SK-N-SH treated with all-trans-retinoic acid at 6 μM for 48 hours (cell line): ENCODE data around the gene SEC24D.

Experiments used
- ATAC-seq: fragments of 200-7000 bp; cut with Tn5 transposase; 3 replicates; pipeline ENCODE4 v1.9.1; 2020; ENCODE audit warnings: mild to moderate bottlenecking, moderate library complexity
- ARNTL ChIP-seq: fragments of 450-650 bp; formaldehyde crosslinking; IDR thresholded peaks from 2 replicates; pipeline ENCODE4 v1.5.0; 2020; ENCODE audit warnings: low read depth, mild to moderate bottlenecking, moderate library complexity, borderline replicate concordance
- CSDC2 ChIP-seq: fragments of 250-450 bp; sonication (Bioruptor Pico); IDR thresholded peaks from 2 replicates; pipeline ENCODE4 v1.5.0; 2020; ENCODE audit warnings: mild to moderate bottlenecking, moderate library complexity
- GLIS3 ChIP-seq: fragments of 250-450 bp; sonication (Bioruptor Pico); IDR thresholded peaks from 2 replicates; pipeline ENCODE4 v1.5.0; 2020; ENCODE audit warnings: mild to moderate bottlenecking, moderate library complexity
- ISL1 ChIP-seq: fragments of 250-450 bp; sonication (Bioruptor Pico); IDR thresholded peaks from 2 replicates; pipeline ENCODE4 v2.1.2; 2022; ENCODE audit warnings: mild to moderate bottlenecking, moderate library complexity
- OSR1 ChIP-seq: fragments of 250-450 bp; sonication (Bioruptor Pico); IDR thresholded peaks from 2 replicates; pipeline ENCODE4 v1.8.0; 2022; ENCODE audit warnings: moderate library complexity, mild to moderate bottlenecking, inconsistent platforms
- PPARA ChIP-seq: fragments of 250-450 bp; sonication (Bioruptor Pico); IDR thresholded peaks from 2 replicates; pipeline ENCODE4 v1.5.0; 2020; ENCODE audit warnings: mild to moderate bottlenecking, borderline replicate concordance
- RARB ChIP-seq: fragments of 250-450 bp; sonication (Bioruptor Pico); IDR thresholded peaks from 2 replicates; pipeline ENCODE4 v1.8.0; 2021; ENCODE audit warnings: mild to moderate bottlenecking, moderate library complexity
- SNAI2 ChIP-seq: fragments of 250-450 bp; sonication (Bioruptor Pico); IDR thresholded peaks from 2 replicates; pipeline ENCODE4 v1.5.0; 2020; ENCODE audit warnings: mild to moderate bottlenecking, moderate library complexity
- TCF4 ChIP-seq: fragments of 250-450 bp; sonication (Bioruptor Pico); IDR thresholded peaks from 2 replicates; pipeline ENCODE4 v1.8.0; 2021; ENCODE audit warnings: mild to moderate bottlenecking, moderate library complexity, borderline replicate concordance
- TOX ChIP-seq: fragments of 250-450 bp; sonication (Bioruptor Pico); IDR thresholded peaks from 2 replicates; pipeline ENCODE4 v1.8.0; 2021; ENCODE audit warnings: mild to moderate bottlenecking, moderate library complexity, borderline replicate concordance
- ZC3H10 ChIP-seq: fragments of 250-450 bp; sonication (Bioruptor Pico); IDR thresholded peaks from 2 replicates; pipeline ENCODE4 v1.5.1; 2021; ENCODE audit warnings: mild to moderate bottlenecking, moderate library complexity
- ZFP3 ChIP-seq: fragments of 250-450 bp; sonication (Bioruptor Pico); IDR thresholded peaks from 2 replicates; pipeline ENCODE4 v1.5.0; 2020; ENCODE audit warnings: mild to moderate bottlenecking, moderate library complexity
- ZFP30 ChIP-seq: fragments of 450-650 bp; formaldehyde crosslinking; IDR thresholded peaks from 2 replicates; pipeline ENCODE4 v1.5.0; 2022; ENCODE audit warnings: mild to moderate bottlenecking, moderate library complexity
- ZNF565 ChIP-seq: fragments of 450-650 bp; formaldehyde crosslinking; conservative IDR thresholded peaks from 2 replicates; pipeline ENCODE4 v1.5.0; 2020; ENCODE audit warnings: low read depth, mild to moderate bottlenecking, moderate library complexity
- ZNF70 ChIP-seq: fragments of 450-650 bp; formaldehyde crosslinking; IDR thresholded peaks from 2 replicates; pipeline ENCODE4 v1.5.0; 2020; ENCODE audit warnings: mild to moderate bottlenecking, moderate library complexity
- ZNF8 ChIP-seq: fragments of 450-650 bp; formaldehyde crosslinking; IDR thresholded peaks from 2 replicates; pipeline ENCODE4 v1.5.0; 2020; ENCODE audit warnings: mild to moderate bottlenecking, moderate library complexity
- TF ChIP-seq, protein P1 (sequence below): fragments of 250-450 bp; sonication (Bioruptor Pico); IDR thresholded peaks from 2 replicates; pipeline ENCODE4 v1.5.1; 2020; ENCODE audit warnings: low read depth, mild to moderate bottlenecking, moderate library complexity
- TF ChIP-seq, protein P2 (sequence below): fragments of 250-450 bp; sonication (Bioruptor Pico); IDR thresholded peaks from 2 replicates; pipeline ENCODE4 v1.5.0; 2020; ENCODE audit warnings: mild to moderate bottlenecking, moderate library complexity
- TF ChIP-seq, protein P3 (sequence below): fragments of 250-450 bp; sonication (Bioruptor Pico); IDR thresholded peaks from 2 replicates; pipeline ENCODE4 v1.5.1; 2021; ENCODE audit warnings: mild to moderate bottlenecking, moderate library complexity
- TF ChIP-seq, protein P4 (sequence below): fragments of 250-450 bp; sonication (Bioruptor Pico); IDR thresholded peaks from 2 replicates; pipeline ENCODE4 v1.8.0; 2021; ENCODE audit warnings: low read depth, mild to moderate bottlenecking, moderate library complexity, borderline replicate concordance

The SEC24D gene

DNA sequence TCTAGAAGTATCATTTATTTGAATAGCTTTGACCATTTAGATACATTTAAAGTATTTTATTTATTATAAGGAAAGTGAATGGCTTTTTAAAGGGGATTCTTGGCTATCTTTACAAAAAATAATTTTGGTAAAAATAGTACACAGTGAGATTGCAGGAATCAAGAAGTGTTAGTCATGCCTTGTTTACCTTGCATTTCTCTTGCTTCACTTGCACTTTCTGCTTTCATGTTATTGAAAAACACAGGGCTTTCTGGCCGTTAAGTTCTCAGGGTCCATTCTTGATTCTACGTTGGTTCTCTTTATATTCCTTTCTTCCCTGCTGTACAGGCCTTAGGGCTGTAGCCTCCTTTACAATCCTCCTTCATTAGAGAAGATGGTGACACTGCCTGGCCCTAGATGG, 21.8 kb upstream of the SEC24D start:
- TF ChIP-seq, protein P1, sequence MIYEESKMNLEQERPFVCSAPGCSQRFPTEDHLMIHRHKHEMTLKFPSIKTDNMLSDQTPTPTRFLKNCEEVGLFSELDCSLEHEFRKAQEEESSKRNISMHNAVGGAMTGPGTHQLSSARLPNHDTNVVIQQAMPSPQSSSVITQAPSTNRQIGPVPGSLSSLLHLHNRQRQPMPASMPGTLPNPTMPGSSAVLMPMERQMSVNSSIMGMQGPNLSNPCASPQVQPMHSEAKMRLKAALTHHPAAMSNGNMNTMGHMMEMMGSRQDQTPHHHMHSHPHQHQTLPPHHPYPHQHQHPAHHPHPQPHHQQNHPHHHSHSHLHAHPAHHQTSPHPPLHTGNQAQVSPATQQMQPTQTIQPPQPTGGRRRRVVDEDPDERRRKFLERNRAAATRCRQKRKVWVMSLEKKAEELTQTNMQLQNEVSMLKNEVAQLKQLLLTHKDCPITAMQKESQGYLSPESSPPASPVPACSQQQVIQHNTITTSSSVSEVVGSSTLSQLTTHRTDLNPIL (CRISPR knock-in tag), result no peak
- TF ChIP-seq TCF4 (CRISPR knock-in tag) (no peak), ZC3H10 (no peak), RARB (CRISPR knock-in tag) (no peak), OSR1 (no peak), PPARA (CRISPR knock-in tag) (no peak), GLIS3 (no peak)
- no peak for ATAC-seq

DNA sequence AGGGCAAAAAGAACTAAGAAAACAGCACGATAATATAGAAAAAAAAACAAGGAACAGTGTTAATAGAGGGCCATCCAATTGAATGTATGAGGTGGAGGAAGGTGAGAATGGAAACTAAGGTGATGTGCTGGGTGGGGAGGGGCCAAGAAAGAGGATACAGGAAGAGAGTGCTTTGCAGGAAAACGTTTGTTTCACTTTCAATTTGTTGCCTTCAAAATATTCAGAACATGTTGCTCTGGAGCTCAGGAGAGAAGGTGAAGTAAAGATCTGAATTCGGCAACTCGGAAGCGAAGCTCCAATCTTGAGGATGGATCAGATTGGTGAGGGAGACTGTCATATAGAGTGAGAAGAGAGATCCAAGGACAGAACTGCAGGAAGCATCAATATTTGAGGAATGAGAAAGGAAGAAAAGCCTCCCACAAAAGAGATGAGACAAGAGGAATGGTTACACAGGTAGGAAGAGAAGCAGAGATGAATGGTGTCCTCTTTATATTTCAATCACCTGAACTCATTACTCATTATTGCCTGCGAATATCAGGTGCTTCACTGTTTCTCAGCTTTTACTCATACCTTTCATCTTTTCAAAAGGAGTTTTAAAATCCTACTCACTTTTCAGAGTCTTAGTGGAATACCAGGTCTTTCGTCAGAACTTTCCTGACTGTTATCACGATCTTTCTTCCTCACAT, 14.7 kb upstream of the SEC24D start:
- TF ChIP-seq, protein P2, sequence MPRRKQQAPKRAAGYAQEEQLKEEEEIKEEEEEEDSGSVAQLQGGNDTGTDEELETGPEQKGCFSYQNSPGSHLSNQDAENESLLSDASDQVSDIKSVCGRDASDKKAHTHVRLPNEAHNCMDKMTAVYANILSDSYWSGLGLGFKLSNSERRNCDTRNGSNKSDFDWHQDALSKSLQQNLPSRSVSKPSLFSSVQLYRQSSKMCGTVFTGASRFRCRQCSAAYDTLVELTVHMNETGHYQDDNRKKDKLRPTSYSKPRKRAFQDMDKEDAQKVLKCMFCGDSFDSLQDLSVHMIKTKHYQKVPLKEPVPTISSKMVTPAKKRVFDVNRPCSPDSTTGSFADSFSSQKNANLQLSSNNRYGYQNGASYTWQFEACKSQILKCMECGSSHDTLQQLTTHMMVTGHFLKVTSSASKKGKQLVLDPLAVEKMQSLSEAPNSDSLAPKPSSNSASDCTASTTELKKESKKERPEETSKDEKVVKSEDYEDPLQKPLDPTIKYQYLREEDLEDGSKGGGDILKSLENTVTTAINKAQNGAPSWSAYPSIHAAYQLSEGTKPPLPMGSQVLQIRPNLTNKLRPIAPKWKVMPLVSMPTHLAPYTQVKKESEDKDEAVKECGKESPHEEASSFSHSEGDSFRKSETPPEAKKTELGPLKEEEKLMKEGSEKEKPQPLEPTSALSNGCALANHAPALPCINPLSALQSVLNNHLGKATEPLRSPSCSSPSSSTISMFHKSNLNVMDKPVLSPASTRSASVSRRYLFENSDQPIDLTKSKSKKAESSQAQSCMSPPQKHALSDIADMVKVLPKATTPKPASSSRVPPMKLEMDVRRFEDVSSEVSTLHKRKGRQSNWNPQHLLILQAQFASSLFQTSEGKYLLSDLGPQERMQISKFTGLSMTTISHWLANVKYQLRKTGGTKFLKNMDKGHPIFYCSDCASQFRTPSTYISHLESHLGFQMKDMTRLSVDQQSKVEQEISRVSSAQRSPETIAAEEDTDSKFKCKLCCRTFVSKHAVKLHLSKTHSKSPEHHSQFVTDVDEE (CRISPR knock-in tag), result no peak
- TF ChIP-seq ZNF70, result no peak
- no peak for TF ChIP-seq ARNTL
- no peak for TF ChIP-seq TOX (CRISPR knock-in tag)
- TF ChIP-seq ZNF8, result no peak
- no peak for TF ChIP-seq ZNF565 (CRISPR knock-in tag)
- no peak for TF ChIP-seq TCF4 (CRISPR knock-in tag)
- no peak for TF ChIP-seq ISL1
- no peak for TF ChIP-seq ZC3H10
- TF ChIP-seq, protein P1 (CRISPR knock-in tag), result no peak
- TF ChIP-seq, protein P3, sequence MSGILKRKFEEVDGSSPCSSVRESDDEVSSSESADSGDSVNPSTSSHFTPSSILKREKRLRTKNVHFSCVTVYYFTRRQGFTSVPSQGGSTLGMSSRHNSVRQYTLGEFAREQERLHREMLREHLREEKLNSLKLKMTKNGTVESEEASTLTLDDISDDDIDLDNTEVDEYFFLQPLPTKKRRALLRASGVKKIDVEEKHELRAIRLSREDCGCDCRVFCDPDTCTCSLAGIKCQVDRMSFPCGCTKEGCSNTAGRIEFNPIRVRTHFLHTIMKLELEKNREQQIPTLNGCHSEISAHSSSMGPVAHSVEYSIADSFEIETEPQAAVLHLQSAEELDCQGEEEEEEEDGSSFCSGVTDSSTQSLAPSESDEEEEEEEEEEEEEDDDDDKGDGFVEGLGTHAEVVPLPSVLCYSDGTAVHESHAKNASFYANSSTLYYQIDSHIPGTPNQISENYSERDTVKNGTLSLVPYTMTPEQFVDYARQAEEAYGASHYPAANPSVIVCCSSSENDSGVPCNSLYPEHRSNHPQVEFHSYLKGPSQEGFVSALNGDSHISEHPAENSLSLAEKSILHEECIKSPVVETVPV (CRISPR knock-in tag), result no peak
- TF ChIP-seq SNAI2, result no peak
- no peak for TF ChIP-seq RARB (CRISPR knock-in tag)
- TF ChIP-seq CSDC2 (CRISPR knock-in tag), result no peak
- no peak for TF ChIP-seq ZFP30 (CRISPR knock-in tag)
- no peak for TF ChIP-seq PPARA (CRISPR knock-in tag)
- TF ChIP-seq ZFP3 (CRISPR knock-in tag), result no peak
- peak; percentile 65; the same call in 2 of the 3 replicates for ATAC-seq

DNA sequence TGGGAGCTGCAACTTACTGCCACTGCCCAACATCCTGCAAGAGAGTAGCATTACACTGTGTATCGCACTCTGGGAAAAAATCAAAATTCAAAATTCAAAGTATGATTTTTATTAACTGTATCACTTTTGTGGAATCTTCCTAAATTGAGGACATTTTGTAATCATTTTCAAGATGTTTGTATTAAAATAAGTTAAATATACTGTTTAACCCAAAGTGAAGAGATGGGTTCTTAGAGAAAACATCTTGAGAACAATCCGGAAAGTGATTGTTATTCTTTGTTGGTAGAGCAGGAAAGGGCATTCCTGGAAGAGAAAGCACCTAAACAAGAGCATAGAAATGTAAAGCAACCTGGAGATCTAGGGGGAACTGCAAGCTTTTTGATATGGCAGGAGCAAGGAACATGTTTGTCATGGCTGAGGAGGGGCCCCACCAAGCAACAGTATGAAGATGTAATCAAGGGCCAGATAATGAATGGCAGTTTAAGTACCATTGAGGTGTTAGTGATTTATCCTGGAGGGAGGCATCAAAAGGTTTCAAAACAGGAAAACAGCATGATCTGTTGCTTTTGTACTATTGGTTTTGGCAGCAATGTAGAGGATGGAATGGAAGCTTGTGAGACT, 14.1 kb upstream of the SEC24D start:
- ATAC-seq, result no peak

More for the DNA sequence above, 14.1 kb upstream of the SEC24D start:
- TF ChIP-seq CSDC2 (CRISPR knock-in tag), result no peak
- no peak for TF ChIP-seq GLIS3
- TF ChIP-seq, protein P4, sequence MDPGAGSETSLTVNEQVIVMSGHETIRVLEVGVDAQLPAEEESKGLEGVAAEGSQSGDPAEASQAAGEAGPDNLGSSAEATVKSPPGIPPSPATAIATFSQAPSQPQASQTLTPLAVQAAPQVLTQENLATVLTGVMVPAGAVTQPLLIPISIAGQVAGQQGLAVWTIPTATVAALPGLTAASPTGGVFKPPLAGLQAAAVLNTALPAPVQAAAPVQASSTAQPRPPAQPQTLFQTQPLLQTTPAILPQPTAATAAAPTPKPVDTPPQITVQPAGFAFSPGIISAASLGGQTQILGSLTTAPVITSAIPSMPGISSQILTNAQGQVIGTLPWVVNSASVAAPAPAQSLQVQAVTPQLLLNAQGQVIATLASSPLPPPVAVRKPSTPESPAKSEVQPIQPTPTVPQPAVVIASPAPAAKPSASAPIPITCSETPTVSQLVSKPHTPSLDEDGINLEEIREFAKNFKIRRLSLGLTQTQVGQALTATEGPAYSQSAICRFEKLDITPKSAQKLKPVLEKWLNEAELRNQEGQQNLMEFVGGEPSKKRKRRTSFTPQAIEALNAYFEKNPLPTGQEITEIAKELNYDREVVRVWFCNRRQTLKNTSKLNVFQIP (CRISPR knock-in tag), result no peak
- TF ChIP-seq ZNF70, result no peak
- TF ChIP-seq RARB (CRISPR knock-in tag), result no peak
- TF ChIP-seq PPARA (CRISPR knock-in tag), result no peak
- no peak for TF ChIP-seq ISL1
- no peak for TF ChIP-seq ZFP3 (CRISPR knock-in tag)
- TF ChIP-seq, protein P1 (CRISPR knock-in tag), result no peak
